Measurements from ENCODE around the gene CDK3. TPM values are rescaled to one million over a fixed set of nuclear protein-coding genes. Genes with fewer than 3 reads are reported as not detected.
A peak's percentile ranks its signal among the peaks of the same experiment; 100 is the strongest.

CDK3 gene
- total RNA-seq, 6 experiments from 2014 or later: 1.9 to 2.9 (median 2.1) TPM

DNA sequence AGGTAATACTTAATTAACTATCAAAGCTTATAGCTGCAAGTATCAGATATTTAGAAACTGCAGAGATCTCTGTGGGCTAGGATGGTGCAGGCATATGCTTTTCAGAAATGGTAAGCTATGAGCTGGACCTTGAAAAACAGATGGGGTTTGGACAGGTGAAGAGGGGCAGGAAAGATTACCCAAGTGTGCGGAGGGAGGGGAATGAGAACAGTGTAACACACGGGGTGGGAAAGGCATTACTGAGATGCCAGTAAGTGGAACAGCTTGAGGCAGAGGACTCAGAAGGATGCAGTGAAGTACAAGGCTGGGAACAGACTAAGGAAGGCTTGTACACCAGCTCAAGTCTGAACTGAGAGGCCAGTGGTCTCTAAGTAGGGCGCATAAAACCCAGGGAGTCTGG is 48.6 kb downstream of the CDK3 start:
- Mint-ChIP-seq H3K27me3 (ENCODE audit: insufficient read depth) (no peaks in the 10 kb centered on the region; the same call in 1 of the 2 replicates), H3K4me3 (no peak overlapping the region), H3K36me3 (ENCODE audit: low read depth) (peaks cover 59% of the 10 kb centered on the region), H3K4me1 (ENCODE audit: low read depth) (peaks cover 31% of the 10 kb centered on the region), H3K27ac (peak overlapping the region; percentile 71), H3K9me3 (no peaks in the 10 kb centered on the region)
- TF ChIP-seq, protein P1, sequence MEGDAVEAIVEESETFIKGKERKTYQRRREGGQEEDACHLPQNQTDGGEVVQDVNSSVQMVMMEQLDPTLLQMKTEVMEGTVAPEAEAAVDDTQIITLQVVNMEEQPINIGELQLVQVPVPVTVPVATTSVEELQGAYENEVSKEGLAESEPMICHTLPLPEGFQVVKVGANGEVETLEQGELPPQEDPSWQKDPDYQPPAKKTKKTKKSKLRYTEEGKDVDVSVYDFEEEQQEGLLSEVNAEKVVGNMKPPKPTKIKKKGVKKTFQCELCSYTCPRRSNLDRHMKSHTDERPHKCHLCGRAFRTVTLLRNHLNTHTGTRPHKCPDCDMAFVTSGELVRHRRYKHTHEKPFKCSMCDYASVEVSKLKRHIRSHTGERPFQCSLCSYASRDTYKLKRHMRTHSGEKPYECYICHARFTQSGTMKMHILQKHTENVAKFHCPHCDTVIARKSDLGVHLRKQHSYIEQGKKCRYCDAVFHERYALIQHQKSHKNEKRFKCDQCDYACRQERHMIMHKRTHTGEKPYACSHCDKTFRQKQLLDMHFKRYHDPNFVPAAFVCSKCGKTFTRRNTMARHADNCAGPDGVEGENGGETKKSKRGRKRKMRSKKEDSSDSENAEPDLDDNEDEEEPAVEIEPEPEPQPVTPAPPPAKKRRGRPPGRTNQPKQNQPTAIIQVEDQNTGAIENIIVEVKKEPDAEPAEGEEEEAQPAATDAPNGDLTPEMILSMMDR (IDR thresholded peaks at IDR 0.05): no peak
- DNase-seq: no peak

DNA sequence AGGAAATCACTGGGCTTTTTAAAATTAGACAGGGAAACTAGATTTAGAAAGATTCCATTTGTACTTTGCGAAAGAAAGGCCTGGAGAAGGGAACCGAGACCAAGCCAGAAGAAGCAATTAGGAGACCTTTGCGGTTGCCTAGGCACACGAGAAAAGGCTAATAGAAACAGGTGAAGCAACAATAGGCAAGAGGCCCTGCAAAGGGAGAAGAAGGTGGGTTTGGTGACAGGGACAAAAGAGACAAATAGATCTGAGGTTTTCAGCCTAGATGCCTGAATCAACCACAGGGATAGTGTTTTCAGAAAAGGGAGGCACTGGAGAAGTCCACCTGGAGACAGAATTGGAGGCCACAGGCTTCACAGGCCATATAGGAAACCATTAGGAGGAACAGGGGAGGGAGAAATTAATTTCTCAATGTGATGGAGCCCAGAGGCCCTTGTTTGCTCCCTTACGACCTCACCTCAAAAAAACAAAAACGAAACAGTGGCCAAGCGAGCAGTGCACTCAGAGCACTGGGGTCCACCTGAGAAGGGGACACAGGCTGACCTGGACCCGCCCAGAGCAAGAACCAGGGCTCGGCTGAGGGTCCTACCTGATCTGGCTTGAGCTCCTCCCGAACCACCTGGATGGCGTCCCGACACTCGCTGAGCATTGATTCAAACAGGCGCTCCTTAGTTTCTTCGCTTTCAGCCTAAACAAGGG is 49.3 kb downstream of the CDK3 start:
- Mint-ChIP-seq H3K36me3 (ENCODE audit: low read depth) (peaks cover 61% of the 10 kb centered on the region), H3K27me3 (ENCODE audit: insufficient read depth) (no peaks in the 10 kb centered on the region; the same call in 1 of the 2 replicates), H3K27ac (no peak overlapping the region), H3K9me3 (no peaks in the 10 kb centered on the region), H3K4me1 (ENCODE audit: low read depth) (peaks cover 33% of the 10 kb centered on the region), H3K4me3 (no peak overlapping the region)
- TF ChIP-seq, protein P1 (IDR thresholded peaks at IDR 0.05): no peak
- DNase-seq: no peak

DNA sequence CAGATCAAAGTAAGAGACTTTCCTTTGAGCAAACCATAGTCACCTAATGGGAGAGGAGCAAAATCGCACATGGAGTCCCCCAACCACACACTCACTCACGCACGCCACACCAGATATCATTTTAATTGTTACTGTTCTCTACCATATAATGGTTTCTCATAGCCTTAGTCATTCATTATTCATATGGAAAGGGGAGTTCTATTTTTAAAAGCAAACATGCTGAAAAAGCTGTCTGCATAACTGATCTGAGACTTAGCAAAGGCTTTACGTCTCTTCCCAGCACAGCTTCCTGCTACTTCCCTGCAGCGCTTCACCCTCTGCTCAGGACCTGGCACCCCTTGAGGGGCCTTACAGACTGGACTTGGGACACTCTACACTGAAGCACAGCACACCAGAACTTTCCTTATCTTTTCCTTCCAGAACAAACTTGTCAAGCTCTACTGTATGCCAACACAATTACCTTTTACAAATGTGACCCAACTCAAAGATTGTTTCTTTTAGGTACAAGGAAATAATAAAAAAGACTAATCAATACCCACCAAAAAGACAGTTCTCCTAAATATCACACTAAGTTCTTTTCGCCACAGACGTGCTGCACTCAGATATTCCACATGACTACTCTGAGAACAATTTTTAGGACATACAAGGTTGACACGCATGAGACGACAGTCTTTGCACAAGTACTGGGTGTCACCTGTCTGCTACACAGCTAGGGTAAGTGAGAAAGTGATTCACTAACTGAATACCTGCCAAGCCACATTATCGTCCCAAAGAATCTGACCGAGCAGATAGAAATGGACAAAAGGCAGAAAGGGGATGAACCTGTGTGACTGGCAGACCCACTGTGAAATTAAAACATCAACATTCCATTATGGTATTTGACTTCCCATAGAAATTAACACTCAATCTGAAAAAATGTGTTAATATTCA is 50.1 kb downstream of the CDK3 start:
- Mint-ChIP-seq H3K4me3 (no peak overlapping the region), H3K9me3 (no peaks in the 10 kb centered on the region), H3K4me1 (ENCODE audit: low read depth) (peaks cover 33% of the 10 kb centered on the region), H3K36me3 (ENCODE audit: low read depth) (peaks cover 59% of the 10 kb centered on the region), H3K27ac (no peak overlapping the region), H3K27me3 (ENCODE audit: insufficient read depth) (no peaks in the 10 kb centered on the region; the same call in 1 of the 2 replicates)
- TF ChIP-seq, protein P1 (IDR thresholded peaks at IDR 0.05): no peak
- no peak for DNase-seq

DNA sequence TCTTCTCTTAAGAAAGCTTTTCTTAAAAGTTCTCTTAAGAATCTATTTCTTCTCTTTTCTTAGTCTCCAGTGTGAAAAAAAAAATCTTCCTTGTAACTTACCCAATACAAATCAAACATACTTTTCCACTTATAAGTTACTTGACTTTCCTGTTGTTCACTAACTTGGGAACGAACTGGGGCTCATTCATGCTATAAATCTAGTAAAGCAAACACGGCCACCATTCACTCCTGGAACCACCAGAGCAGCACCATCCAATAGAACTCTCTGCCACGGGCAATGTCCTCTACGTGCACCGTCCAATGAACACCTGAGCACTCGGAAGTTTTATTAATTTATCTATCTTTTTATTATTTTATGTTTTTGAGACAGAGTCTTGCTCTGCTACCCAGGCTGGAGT is 50.9 kb downstream of the CDK3 start:
- H3K4me3 Mint-ChIP-seq: no peak overlapping the region
- TF ChIP-seq, protein P1 (IDR thresholded peaks at IDR 0.05): no peak
- H3K9me3 Mint-ChIP-seq: no peaks in the 10 kb centered on the region
- peaks cover 33% of the 10 kb centered on the region for H3K4me1 Mint-ChIP-seq (ENCODE audit: low read depth)
- H3K27me3 Mint-ChIP-seq (ENCODE audit: insufficient read depth): no peaks in the 10 kb centered on the region; the same call in 1 of the 2 replicates
- H3K36me3 Mint-ChIP-seq (ENCODE audit: low read depth): peaks cover 66% of the 10 kb centered on the region
- no peak overlapping the region for H3K27ac Mint-ChIP-seq
- DNase-seq: no peak

DNA sequence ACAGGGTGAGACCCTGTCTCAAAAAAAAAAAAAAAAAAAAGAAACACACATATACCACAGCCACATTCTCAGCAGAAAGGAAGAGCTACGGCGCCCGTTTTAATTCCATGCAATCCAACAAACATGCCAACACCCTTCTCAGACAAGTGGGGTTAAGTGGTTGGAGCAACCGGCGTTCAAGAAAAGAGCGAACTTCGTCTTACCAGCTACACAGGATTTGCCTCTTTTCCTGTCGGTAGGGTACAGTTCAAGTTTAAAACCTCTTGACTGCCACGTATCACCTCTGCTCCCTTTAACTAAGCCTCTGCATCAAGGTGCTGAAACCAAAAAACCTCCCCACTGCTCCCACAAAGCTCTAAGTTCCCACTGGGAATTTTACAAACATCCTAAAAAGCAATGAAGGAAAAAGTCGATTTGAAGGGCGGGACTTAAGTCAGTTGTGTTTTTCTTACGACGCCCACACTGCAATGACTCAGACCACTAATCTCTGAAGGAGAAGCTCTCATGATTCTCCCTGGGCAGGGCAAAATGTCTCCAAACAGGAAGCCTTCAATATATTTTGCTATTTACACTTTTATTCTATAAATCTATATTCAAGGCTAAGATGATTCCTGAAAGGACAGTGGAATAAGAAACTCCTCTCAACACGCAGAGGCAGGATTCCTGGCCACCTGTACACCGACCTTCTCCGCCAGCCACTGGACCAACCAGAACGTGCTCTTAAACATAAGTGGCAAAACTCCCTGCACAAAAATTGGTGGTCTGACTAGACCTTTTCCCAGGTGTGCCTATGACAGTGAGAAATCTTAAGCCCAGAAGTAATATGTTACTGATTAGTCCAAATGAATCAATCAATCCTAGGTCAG is 52.8 kb downstream of the CDK3 start:
- no peak for DNase-seq
- no peak overlapping the region for H3K4me3 Mint-ChIP-seq
- peaks cover 70% of the 10 kb centered on the region for H3K36me3 Mint-ChIP-seq (ENCODE audit: low read depth)
- TF ChIP-seq, protein P1 (IDR thresholded peaks at IDR 0.05): no peak
- no peak overlapping the region for H3K27ac Mint-ChIP-seq
- H3K9me3 Mint-ChIP-seq: no peaks in the 10 kb centered on the region
- H3K4me1 Mint-ChIP-seq (ENCODE audit: low read depth): peaks cover 28% of the 10 kb centered on the region
- no peaks in the 10 kb centered on the region; the same call in 1 of the 2 replicates for H3K27me3 Mint-ChIP-seq (ENCODE audit: insufficient read depth)
